Mesendoderm (in vitro differentiated cells): ENCODE results near the gene SPDYE2.
A peak's percentile ranks its signal among the peaks of the same experiment; 100 is the strongest.
"Not testable (repeated sequence)": the region's sequence is repeated elsewhere in the genome, so short reads cannot be mapped to it uniquely, and the experiment has no call there.

Source experiments
- DNase-seq: peaks from one replicate; pipeline ENCODE4 v3.0.0; 2013
- H2AK5ac ChIP-seq: 2 replicates; pipeline ENCODE4 v1.6.1; 2013; ENCODE audit warnings: low read length, inconsistent platforms
- H2BK120ac ChIP-seq: 2 replicates; pipeline ENCODE4 v1.6.1; 2013; ENCODE audit warnings: low read depth, mild to moderate bottlenecking, low read length, moderate library complexity, mixed read lengths
- H2BK15ac ChIP-seq: replicated peaks from 2 replicates; pipeline ENCODE4 v1.6.1; 2013; ENCODE audit warnings: low read depth, mild to moderate bottlenecking, moderate library complexity
- H2BK5ac ChIP-seq: 2 replicates; pipeline ENCODE4 v1.6.1; 2013; ENCODE audit warnings: low read length, inconsistent platforms
- H3K18ac ChIP-seq: 2 replicates; pipeline ENCODE4 v1.6.1; 2013; ENCODE audit warnings: mild to moderate bottlenecking, low read length, mixed read lengths
- H3K23ac ChIP-seq: one replicate; pipeline ENCODE4 v1.6.1; 2013; ENCODE audit warnings: low read length
- H3K27ac ChIP-seq: 2 replicates; pipeline ENCODE4 v1.5.1; 2013; ENCODE audit warnings: low read depth, mild to moderate bottlenecking, inconsistent platforms, low read length, moderate library complexity
- H3K27me3 ChIP-seq: 2 replicates; pipeline ENCODE4 v1.6.1; 2013; ENCODE audit warnings: low read length, control low read depth, mild to moderate bottlenecking, inconsistent platforms; ENCODE audit not compliant: insufficient read depth, poor library complexity
- H3K36me3 ChIP-seq: 2 replicates; pipeline ENCODE4 v1.6.1; 2013; ENCODE audit warnings: low read length, inconsistent platforms; ENCODE audit not compliant: control insufficient read depth, insufficient read depth
- H3K4ac ChIP-seq: one replicate; pipeline ENCODE4 v1.6.1; 2013; ENCODE audit warnings: low read depth, mild to moderate bottlenecking, low read length, moderate library complexity
- H3K4me1 ChIP-seq: 2 replicates; pipeline ENCODE4 v1.6.1; 2013; ENCODE audit warnings: low read depth, low read length, inconsistent platforms; ENCODE audit not compliant: control insufficient read depth
- H3K4me2 ChIP-seq: 2 replicates; pipeline ENCODE4 v1.6.1; 2013; ENCODE audit warnings: low read length
- H3K4me3 ChIP-seq: 2 replicates; pipeline ENCODE4 v1.5.1; 2013; ENCODE audit warnings: mild to moderate bottlenecking, low read length
- H3K56ac ChIP-seq: one replicate; pipeline ENCODE4 v1.6.1; 2013; ENCODE audit warnings: low read length
- H3K79me1 ChIP-seq: 2 replicates; pipeline ENCODE4 v1.6.1; 2013; ENCODE audit warnings: low read length, inconsistent platforms
- H3K79me2 ChIP-seq: 2 replicates; pipeline ENCODE4 v1.6.1; 2013; ENCODE audit warnings: mild to moderate bottlenecking, low read length; ENCODE audit not compliant: control insufficient read depth, insufficient read depth
- H3K9ac ChIP-seq: 2 replicates; pipeline ENCODE4 v1.6.1; 2013; ENCODE audit warnings: low read length, inconsistent platforms
- H4K5ac ChIP-seq: one replicate; pipeline ENCODE4 v1.6.1; 2013; ENCODE audit warnings: low read length
- H4K8ac ChIP-seq: one replicate; pipeline ENCODE4 v1.6.1; 2013; ENCODE audit warnings: low read depth, mild to moderate bottlenecking, control low read depth, low read length, moderate library complexity
- WGBS: extraction: QIAGEN DNeasy Blood & Tissue Kit; methylation state at CpG from one replicate; pipeline ENCODE4 v1.1.7; 2013; ENCODE audit warnings: low lambda C conversion rate, missing lambda C conversion rate; ENCODE audit not compliant: insufficient coverage; ENCODE audit errors: extremely low coverage; 5-methylcytosine and 5-hydroxymethylcytosine counted together

The SPDYE2 gene

GRCh38 chr7:102511860-102512522 is 39.0 kb upstream of the SPDYE2 start:
- H4K8ac ChIP-seq, H4K5ac ChIP-seq, H3K56ac ChIP-seq, H3K4me2 ChIP-seq, H3K36me3 ChIP-seq, DNase-seq, H3K23ac ChIP-seq, H3K4me3 ChIP-seq, H3K4ac ChIP-seq, H2BK5ac ChIP-seq, H3K9ac ChIP-seq, H2AK5ac ChIP-seq, H2BK15ac ChIP-seq, H3K27ac ChIP-seq, H3K27me3 ChIP-seq, H2BK120ac ChIP-seq, H3K4me1 ChIP-seq, H3K79me1 ChIP-seq, H3K79me2 ChIP-seq, H3K18ac ChIP-seq: not testable (repeated sequence)
- WGBS: no CpG with 5 or more reads among the region's 30 CpGs

GRCh38 chr7:102512642-102513221 is 38.3 kb upstream of the SPDYE2 start:
- no CpG with 5 or more reads among the region's 5 CpGs for WGBS
- not testable (repeated sequence) for H4K5ac ChIP-seq, H3K4me2 ChIP-seq, H3K36me3 ChIP-seq, H3K23ac ChIP-seq, H3K18ac ChIP-seq, H3K27me3 ChIP-seq, H2AK5ac ChIP-seq, H2BK5ac ChIP-seq, H3K4ac ChIP-seq, H3K27ac ChIP-seq, H3K79me2 ChIP-seq, H2BK120ac ChIP-seq, H2BK15ac ChIP-seq, H3K4me3 ChIP-seq, H3K79me1 ChIP-seq, H3K4me1 ChIP-seq, H4K8ac ChIP-seq
- DNase-seq: peak; percentile 90
- peak overlapping the region; percentile 24 for H3K9ac ChIP-seq
- H3K56ac ChIP-seq: peak overlapping the region; percentile 66

- H4K5ac ChIP-seq: not testable (repeated sequence)
Measured at GRCh38 chr7:102514881-102515721, 35.9 kb upstream of the SPDYE2 start.

GRCh38 chr7:102515889-102516288 is 35.1 kb upstream of the SPDYE2 start:
- H2BK5ac ChIP-seq, H4K8ac ChIP-seq, H3K36me3 ChIP-seq, H3K27ac ChIP-seq, H3K23ac ChIP-seq, H2BK120ac ChIP-seq, H3K56ac ChIP-seq, H4K5ac ChIP-seq, H3K27me3 ChIP-seq, H3K9ac ChIP-seq, H2AK5ac ChIP-seq, H3K79me1 ChIP-seq, H3K4me1 ChIP-seq, H2BK15ac ChIP-seq, H3K18ac ChIP-seq, H3K4ac ChIP-seq, H3K4me3 ChIP-seq, H3K4me2 ChIP-seq, H3K79me2 ChIP-seq, DNase-seq: not testable (repeated sequence)
- WGBS: no CpG with 5 or more reads among the region's 3 CpGs

More at GRCh38 chr7:102514881-102515721, 35.9 kb upstream of the SPDYE2 start:
- H3K4me3 ChIP-seq, H3K56ac ChIP-seq, H2BK5ac ChIP-seq, H3K27ac ChIP-seq, H3K79me1 ChIP-seq, H3K4me2 ChIP-seq, H3K4ac ChIP-seq, H3K36me3 ChIP-seq, H3K27me3 ChIP-seq, H3K79me2 ChIP-seq, H2AK5ac ChIP-seq, H3K18ac ChIP-seq, H4K8ac ChIP-seq, H2BK120ac ChIP-seq, H3K4me1 ChIP-seq, H2BK15ac ChIP-seq, H3K23ac ChIP-seq, DNase-seq, H3K9ac ChIP-seq: not testable (repeated sequence)
- no CpG with 5 or more reads among the region's 15 CpGs for WGBS

DNA sequence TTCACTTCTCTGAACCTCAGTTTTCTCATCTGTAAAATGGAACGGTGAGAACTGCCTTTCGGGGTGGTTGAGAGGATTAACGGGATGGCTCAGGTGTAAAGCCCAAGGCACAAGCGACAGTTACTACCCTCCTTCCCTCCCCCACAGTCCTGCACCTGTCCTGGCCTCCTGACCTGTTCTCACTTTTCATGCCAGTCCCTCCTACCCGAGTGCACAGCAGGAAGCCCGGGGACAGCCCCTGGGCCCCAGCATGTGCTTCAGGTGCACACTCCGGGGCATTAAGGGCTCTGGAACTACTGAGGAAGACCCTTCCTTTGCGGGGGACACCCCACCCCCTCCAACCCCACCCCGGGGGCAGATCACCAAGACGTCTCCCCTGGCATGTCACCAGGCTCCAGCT is 34.1 kb upstream of the SPDYE2 start:
- H3K79me2 ChIP-seq, H3K4me1 ChIP-seq, H3K27ac ChIP-seq, H4K8ac ChIP-seq, H4K5ac ChIP-seq, H2AK5ac ChIP-seq, H3K4me2 ChIP-seq, H3K79me1 ChIP-seq, H3K23ac ChIP-seq, DNase-seq, H3K4ac ChIP-seq, H3K36me3 ChIP-seq, H3K18ac ChIP-seq, H2BK120ac ChIP-seq, H2BK5ac ChIP-seq, H3K4me3 ChIP-seq, H2BK15ac ChIP-seq, H3K9ac ChIP-seq, H3K56ac ChIP-seq, H3K27me3 ChIP-seq: not testable (repeated sequence)
- no CpG with 5 or more reads among the region's 10 CpGs for WGBS
